ENCODE results near the gene NHSL1.
A peak's percentile ranks its signal among the peaks of the same experiment; 100 is the strongest.

Gene NHSL1

DNA sequence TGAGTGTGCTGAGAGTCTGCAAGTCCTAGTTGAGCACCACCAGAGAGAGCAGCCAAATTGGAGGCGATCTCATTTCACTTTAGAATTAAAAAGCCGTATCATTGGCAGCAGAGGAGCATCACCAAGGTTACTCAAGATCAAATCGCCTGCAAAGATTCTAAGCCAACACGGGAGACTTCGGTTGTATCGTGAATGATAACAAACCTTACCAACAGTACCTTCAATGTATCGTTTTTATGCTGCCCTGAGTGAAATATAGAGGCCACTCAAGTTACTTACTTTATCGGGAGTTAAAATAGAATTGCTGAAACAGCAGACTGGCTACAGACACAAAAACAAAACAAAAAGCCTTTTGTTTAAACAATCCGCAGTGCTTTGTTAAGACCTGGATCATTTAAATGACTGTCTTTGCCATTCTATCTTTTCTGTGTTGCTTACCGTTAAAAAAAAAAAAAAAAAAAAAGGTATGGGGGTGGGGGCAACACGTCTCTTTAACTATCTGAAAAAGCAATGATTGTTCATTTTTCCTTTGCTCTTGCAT is 14.2 kb downstream of the NHSL1 start:
- peak overlapping the region; percentile 68 for H3K27ac Mint-ChIP-seq

GRCh38 chr6:138484018-138484731 is 15.1 kb downstream of the NHSL1 start:
- no peak overlapping the region for H3K27ac Mint-ChIP-seq
- peaks cover 29% of the 10 kb centered on the region for H3K4me1 Mint-ChIP-seq
- no peaks in the 10 kb centered on the region for H3K9me3 Mint-ChIP-seq
- no peaks in the 10 kb centered on the region for H3K27me3 Mint-ChIP-seq (ENCODE audit: low read depth, poor library complexity)
- DNase-seq = no peak
- no peak overlapping the region for H3K4me3 Mint-ChIP-seq
- peaks cover 20% of the 10 kb centered on the region for H3K36me3 Mint-ChIP-seq (ENCODE audit: low read depth)
- no peak for TF ChIP-seq CTCF (IDR thresholded peaks at IDR 0.05)

More for the DNA sequence above, 14.2 kb downstream of the NHSL1 start:
- H3K27me3 Mint-ChIP-seq (ENCODE audit: low read depth, poor library complexity) = no peaks in the 10 kb centered on the region
- no peak for DNase-seq
- H3K9me3 Mint-ChIP-seq = no peaks in the 10 kb centered on the region
- peak overlapping the region; percentile 66 for H3K4me3 Mint-ChIP-seq
- peaks cover 17% of the 10 kb centered on the region for H3K36me3 Mint-ChIP-seq (ENCODE audit: low read depth)
- peaks cover 29% of the 10 kb centered on the region for H3K4me1 Mint-ChIP-seq
- no peak for TF ChIP-seq CTCF (IDR thresholded peaks at IDR 0.05)

DNA sequence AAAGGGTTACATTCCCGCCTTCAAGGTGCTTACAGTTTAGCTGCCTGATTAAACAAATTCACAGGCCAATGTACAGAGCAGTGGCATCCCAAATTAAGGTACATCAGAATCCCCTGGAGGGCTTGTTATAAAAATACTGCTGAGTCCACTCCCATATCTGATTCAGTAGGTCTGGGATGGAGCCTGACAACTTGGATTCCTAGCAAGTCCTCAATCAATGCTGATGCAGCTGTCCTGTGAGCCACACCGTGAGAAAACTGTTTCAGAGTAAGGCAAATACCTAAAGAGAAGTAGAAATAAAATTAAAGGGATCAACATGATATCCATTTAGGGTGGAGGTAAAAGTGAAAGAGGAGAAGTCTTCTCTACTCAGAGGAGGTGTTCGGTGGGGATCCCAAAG is 16.5 kb downstream of the NHSL1 start:
- no peak for DNase-seq
- Mint-ChIP-seq H3K27me3 (ENCODE audit: low read depth, poor library complexity) (no peaks in the 10 kb centered on the region), H3K4me1 (peaks cover 29% of the 10 kb centered on the region), H3K9me3 (no peaks in the 10 kb centered on the region), H3K36me3 (ENCODE audit: low read depth) (peaks cover 17% of the 10 kb centered on the region), H3K27ac (no peak overlapping the region), H3K4me3 (no peak overlapping the region)
- no peak for TF ChIP-seq CTCF (IDR thresholded peaks at IDR 0.05)

DNA sequence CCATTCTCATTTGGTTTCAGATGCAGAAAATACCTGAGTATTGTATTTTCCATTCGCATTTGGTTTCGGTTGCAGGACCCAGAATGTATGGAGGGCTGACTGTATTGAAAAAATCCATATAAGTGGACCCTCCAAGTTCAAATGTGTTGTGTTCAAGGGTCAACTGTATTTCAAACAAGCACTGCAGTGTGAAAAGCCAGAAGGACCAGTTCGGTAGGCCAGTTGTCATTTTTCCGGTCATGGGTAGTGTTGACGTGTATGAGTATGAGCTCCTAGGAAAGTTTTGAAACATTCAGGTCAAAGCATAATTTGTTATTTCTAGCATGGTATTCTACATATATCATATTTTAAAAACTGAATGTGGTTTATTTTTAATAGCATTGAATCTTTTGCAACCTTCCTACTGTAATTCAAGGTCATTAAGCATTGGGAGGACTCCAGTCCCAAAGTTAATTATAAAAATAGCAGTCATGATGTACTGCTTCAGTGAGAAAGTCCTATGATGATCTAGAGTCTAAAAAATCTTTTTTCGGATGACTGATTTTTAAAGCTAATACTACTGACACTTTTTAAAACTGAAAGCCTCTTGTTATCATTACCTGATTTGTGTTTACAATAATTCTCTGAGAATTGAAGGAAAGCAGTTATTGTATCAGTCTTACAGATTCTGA is 18.9 kb downstream of the NHSL1 start:
- H3K27ac Mint-ChIP-seq = no peak overlapping the region
- H3K4me1 Mint-ChIP-seq = peaks cover 16% of the 10 kb centered on the region
- H3K4me3 Mint-ChIP-seq = no peak overlapping the region
- H3K36me3 Mint-ChIP-seq (ENCODE audit: low read depth) = peaks cover 17% of the 10 kb centered on the region
- H3K9me3 Mint-ChIP-seq = no peaks in the 10 kb centered on the region
- DNase-seq = no peak
- no peaks in the 10 kb centered on the region for H3K27me3 Mint-ChIP-seq (ENCODE audit: low read depth, poor library complexity)
- no peak for TF ChIP-seq CTCF (IDR thresholded peaks at IDR 0.05)

- Mint-ChIP-seq H3K4me1 (no peaks in the 10 kb centered on the region), H3K27me3 (ENCODE audit: low read depth, poor library complexity) (no peaks in the 10 kb centered on the region), H3K36me3 (ENCODE audit: low read depth) (peaks cover 8% of the 10 kb centered on the region), H3K9me3 (no peaks in the 10 kb centered on the region), H3K27ac (peak overlapping the region; percentile 34), H3K4me3 (no peak overlapping the region)
- TF ChIP-seq CTCF (IDR thresholded peaks at IDR 0.05) = no peak
- DNase-seq = no peak
These were observed 21.3 kb downstream of the NHSL1 start for GRCh38 chr6:138477913-138478539.

Data from nephron progenitor cell (in vitro differentiated cells).